Testis (tissue), 2 donors: Measurements from ENCODE around the gene EXPH5.

Experiments
- POLR2A ChIP-seq: fragments of 450-650 bp; IDR thresholded peaks from one replicate; pipeline ENCODE4 v1.6.1; 2017; ENCODE audit warnings: antibody characterized with exemption, mild to moderate bottlenecking, moderate library complexity
- TF ChIP-seq, protein P1 (sequence below), 3 experiments: fragments of 450-650 bp in 2 of 3; fragments of 200-600 bp in 1 of 3; sonication (generic) in 1 of 3; IDR thresholded peaks; one replicate each; pipeline ENCODE4 v1.5.1; 2016 to 2019; ENCODE audit warnings: antibody characterized with exemption in 3 of 3, mild to moderate bottlenecking in 2 of 3, moderate library complexity in 1 of 3

DNA sequence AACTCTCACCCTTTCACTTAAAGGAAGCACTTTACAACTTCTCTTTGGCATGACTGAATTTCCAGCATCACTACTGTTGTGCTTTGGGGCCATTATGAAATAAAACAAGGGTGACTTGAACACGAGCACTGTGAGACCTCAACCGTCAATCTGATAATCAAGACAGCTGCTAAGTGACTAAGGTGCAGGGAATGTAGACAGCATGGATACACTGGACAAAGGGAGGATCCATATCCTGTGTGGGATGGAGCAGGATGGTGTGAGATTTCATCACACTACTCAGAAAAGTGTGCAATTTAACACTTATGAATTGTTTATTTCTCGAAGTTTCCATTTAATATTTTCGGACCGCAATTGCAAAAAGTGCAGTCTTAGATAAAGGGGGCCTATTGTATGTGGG is 16.1 kb upstream of the EXPH5 start:
- TF ChIP-seq, protein P1, sequence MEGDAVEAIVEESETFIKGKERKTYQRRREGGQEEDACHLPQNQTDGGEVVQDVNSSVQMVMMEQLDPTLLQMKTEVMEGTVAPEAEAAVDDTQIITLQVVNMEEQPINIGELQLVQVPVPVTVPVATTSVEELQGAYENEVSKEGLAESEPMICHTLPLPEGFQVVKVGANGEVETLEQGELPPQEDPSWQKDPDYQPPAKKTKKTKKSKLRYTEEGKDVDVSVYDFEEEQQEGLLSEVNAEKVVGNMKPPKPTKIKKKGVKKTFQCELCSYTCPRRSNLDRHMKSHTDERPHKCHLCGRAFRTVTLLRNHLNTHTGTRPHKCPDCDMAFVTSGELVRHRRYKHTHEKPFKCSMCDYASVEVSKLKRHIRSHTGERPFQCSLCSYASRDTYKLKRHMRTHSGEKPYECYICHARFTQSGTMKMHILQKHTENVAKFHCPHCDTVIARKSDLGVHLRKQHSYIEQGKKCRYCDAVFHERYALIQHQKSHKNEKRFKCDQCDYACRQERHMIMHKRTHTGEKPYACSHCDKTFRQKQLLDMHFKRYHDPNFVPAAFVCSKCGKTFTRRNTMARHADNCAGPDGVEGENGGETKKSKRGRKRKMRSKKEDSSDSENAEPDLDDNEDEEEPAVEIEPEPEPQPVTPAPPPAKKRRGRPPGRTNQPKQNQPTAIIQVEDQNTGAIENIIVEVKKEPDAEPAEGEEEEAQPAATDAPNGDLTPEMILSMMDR (IDR thresholded peaks at IDR 0.05): no peak
- no peak for TF ChIP-seq POLR2A
